HepG2 (cell line): Measurements from ENCODE around the gene HSPA1A. TPM values are rescaled to one million over a fixed set of nuclear protein-coding genes. Genes with fewer than 3 reads are reported as not detected.
A peak's percentile ranks its signal among the peaks of the same experiment; 100 is the strongest.

Source experiments
- ARNTL ChIP-seq: sonication (generic); formaldehyde crosslinking; IDR thresholded peaks from 2 replicates; pipeline ENCODE4 v1.4.0; 2020; ENCODE audit warnings: mild to moderate bottlenecking, missing genetic modification reagents
- DMAP1 ChIP-seq: IDR thresholded peaks from 2 replicates; pipeline ENCODE4 v1.6.1; 2016
- HNRNPLL ChIP-seq: fragments of 200-400 bp; formaldehyde crosslinking; IDR thresholded peaks from 2 replicates; pipeline ENCODE4 v1.6.1; 2017; ENCODE audit warnings: mild to moderate bottlenecking, low read depth, low read length; ENCODE audit not compliant: poor library complexity, severe bottlenecking
- KDM3A ChIP-seq: IDR thresholded peaks from 2 replicates; pipeline ENCODE4 v1.6.1; 2018; ENCODE audit warnings: low read depth, missing compliant biosample characterization
- TFAP4 ChIP-seq: sonication (generic); IDR thresholded peaks from 2 replicates; pipeline ENCODE4 v1.6.1; 2016; ENCODE audit warnings: low read depth, borderline replicate concordance
- ZNF224 ChIP-seq: sonication (generic); formaldehyde crosslinking; IDR thresholded peaks from 2 replicates; pipeline ENCODE4 v1.5.0; 2020; ENCODE audit warnings: mild to moderate bottlenecking, missing genetic modification reagents
- ZNF678 ChIP-seq: sonication (generic); formaldehyde crosslinking; IDR thresholded peaks from 2 replicates; pipeline ENCODE4 v1.4.0; 2020; ENCODE audit warnings: mild to moderate bottlenecking, missing genetic modification reagents
- ZNF879 ChIP-seq: sonication (generic); formaldehyde crosslinking; IDR thresholded peaks from 2 replicates; pipeline ENCODE4 v1.8.1; 2023; ENCODE audit warnings: missing genetic modification reagents
- polyA plus RNA-seq, 8 experiments: library from polyadenylated mRNA; depleted of rRNA in 3 of 8; stranded (reverse) in 7 of 8; unstranded in 1 of 8; fragments of >200 nt; fragmentation: Illumina TruSeq in 4 of 8; extraction: Trizol in 4 of 8; gene quantifications; 2 replicates each; pipeline versions ENCODE4 v1.2.1 to v1.2.3, GENCODE V29; 2011 to 2016; ENCODE audit warnings: low read depth in 4 of 8, missing spikeins in 1 of 8, mixed read lengths in 1 of 8; ENCODE audit not compliant: insufficient read depth in 1 of 8
- total RNA-seq, 5 experiments: library from RNA; depleted of rRNA; stranded (reverse); fragments of >200 nt; fragmentation: Illumina TruSeq; extraction: Trizol; gene quantifications; 2 replicates each; pipeline ENCODE4 v1.2.3, GENCODE V29; 2016; ENCODE audit warnings: low read depth in 1 of 5
- TF ChIP-seq, protein P1 (sequence below): sonication (generic); formaldehyde crosslinking; IDR thresholded peaks from 2 replicates; pipeline ENCODE4 v1.8.0; 2022; ENCODE audit warnings: mild to moderate bottlenecking, missing genetic modification reagents, borderline replicate concordance
- TF ChIP-seq, protein P2 (sequence below): sonication (generic); formaldehyde crosslinking; IDR thresholded peaks from one replicate; pipeline ENCODE4 v1.5.1; 2020; ENCODE audit warnings: mild to moderate bottlenecking, missing genetic modification reagents; ENCODE audit errors: not compliant biosample characterization

HSPA1A gene
- total and polyA plus RNA-seq, 2 of the 13 experiments (the other 11 are each of a cell fraction or from before 2014, with no cell fraction given) = 44.5 to 85.0 TPM

DNA sequence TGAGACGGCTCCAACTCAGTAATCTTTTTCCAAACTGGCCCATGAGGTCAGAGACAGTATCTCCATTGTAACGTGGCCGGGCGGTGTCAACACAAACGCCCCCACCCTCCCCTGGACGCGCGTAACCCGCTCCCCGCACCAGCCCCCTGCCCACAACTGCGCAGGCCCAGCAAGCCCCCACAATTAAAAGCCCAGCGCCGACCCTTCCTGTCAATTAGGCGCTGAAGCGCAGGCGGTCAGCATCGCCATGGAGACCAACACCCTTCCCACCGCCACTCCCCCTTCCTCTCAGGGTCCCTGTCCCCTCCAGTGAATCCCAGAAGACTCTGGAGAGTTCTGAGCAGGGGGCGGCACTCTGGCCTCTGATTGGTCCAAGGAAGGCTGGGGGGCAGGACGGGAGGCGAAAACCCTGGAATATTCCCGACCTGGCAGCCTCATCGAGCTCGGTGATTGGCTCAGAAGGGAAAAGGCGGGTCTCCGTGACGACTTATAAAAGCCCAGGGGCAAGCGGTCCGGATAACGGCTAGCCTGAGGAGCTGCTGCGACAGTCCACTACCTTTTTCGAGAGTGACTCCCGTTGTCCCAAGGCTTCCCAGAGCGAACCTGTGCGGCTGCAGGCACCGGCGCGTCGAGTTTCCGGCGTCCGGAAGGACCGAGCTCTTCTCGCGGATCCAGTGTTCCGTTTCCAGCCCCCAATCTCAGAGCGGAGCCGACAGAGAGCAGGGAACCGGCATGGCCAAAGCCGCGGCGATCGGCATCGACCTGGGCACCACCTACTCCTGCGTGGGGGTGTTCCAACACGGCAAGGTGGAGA lies at the start of gene HSPA1A, which contains the start of gene HSPA1L (continued):
- TF ChIP-seq KDM3A (CRISPR knock-in tag) (0 out of 2 replicates have a peak, but pooled peaks have one; percentile 57), TFAP4 (no peak), HNRNPLL (peak; percentile 11), ZNF224 (CRISPR knock-in tag) (no peak), ZNF678 (CRISPR knock-in tag) (no peak), DMAP1 (CRISPR knock-in tag) (peak; percentile 1; the same call in 1 of the 2 replicates), ARNTL (CRISPR knock-in tag) (no peak), ZNF879 (CRISPR knock-in tag) (0 out of 2 replicates have a peak, but pooled peaks have one; percentile 77)
- TF ChIP-seq, protein P1, sequence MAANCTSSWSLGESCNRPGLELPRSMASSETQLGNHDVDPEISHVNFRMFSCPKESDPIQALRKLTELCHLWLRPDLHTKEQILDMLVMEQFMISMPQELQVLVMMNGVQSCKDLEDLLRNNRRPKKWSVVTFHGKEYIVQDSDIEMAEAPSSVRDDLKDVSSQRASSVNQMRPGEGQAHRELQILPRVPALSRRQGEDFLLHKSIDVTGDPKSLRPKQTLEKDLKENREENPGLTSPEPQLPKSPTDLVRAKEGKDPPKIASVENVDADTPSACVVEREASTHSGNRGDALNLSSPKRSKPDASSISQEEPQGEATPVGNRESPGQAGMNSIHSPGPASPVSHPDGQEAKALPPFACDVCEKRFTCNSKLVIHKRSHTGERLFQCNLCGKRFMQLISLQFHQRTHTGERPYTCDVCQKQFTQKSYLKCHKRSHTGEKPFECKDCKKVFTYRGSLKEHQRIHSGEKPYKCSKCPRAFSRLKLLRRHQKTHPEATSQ (CRISPR knock-in tag) = peak; percentile 59; the same call in 1 of the 2 replicates
- TF ChIP-seq, protein P2, sequence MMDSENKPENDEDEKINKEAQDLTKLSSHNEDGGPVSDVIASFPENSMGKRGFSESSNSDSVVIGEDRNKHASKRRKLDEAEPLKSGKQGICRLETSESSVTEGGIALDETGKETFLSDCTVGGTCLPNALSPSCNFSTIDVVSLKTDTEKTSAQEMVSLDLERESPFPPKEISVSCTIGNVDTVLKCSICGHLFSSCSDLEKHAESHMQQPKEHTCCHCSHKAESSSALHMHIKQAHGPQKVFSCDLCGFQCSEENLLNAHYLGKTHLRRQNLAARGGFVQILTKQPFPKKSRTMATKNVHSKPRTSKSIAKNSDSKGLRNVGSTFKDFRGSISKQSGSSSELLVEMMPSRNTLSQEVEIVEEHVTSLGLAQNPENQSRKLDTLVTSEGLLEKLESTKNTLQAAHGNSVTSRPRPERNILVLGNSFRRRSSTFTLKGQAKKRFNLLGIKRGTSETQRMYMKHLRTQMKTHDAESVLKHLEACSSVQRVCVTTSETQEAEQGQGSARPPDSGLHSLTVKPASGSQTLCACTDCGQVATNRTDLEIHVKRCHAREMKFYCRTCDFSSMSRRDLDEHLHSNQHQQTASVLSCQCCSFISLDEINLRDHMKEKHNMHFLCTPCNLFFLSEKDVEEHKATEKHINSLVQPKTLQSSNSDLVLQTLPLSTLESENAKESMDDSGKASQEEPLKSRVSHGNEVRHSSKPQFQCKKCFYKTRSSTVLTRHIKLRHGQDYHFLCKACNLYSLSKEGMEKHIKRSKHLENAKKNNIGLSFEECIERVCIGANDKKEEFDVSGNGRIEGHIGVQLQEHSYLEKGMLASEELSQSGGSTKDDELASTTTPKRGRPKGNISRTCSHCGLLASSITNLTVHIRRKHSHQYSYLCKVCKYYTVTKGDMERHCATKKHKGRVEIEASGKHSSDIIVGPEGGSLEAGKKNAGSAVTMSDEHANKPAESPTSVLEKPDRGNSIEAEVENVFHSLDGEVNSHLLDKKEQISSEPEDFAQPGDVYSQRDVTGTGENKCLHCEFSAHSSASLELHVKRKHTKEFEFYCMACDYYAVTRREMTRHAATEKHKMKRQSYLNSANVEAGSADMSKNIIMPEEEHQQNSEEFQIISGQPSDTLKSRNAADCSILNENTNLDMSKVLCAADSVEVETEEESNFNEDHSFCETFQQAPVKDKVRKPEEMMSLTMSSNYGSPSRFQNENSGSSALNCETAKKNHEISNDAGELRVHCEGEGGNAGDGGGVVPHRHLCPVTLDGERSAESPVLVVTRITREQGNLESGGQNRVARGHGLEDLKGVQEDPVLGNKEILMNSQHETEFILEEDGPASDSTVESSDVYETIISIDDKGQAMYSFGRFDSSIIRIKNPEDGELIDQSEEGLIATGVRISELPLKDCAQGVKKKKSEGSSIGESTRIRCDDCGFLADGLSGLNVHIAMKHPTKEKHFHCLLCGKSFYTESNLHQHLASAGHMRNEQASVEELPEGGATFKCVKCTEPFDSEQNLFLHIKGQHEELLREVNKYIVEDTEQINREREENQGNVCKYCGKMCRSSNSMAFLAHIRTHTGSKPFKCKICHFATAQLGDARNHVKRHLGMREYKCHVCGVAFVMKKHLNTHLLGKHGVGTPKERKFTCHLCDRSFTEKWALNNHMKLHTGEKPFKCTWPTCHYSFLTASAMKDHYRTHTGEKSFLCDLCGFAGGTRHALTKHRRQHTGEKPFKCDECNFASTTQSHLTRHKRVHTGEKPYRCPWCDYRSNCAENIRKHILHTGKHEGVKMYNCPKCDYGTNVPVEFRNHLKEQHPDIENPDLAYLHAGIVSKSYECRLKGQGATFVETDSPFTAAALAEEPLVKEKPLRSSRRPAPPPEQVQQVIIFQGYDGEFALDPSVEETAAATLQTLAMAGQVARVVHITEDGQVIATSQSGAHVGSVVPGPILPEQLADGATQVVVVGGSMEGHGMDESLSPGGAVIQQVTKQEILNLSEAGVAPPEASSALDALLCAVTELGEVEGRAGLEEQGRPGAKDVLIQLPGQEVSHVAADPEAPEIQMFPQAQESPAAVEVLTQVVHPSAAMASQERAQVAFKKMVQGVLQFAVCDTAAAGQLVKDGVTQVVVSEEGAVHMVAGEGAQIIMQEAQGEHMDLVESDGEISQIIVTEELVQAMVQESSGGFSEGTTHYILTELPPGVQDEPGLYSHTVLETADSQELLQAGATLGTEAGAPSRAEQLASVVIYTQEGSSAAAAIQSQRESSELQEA (CRISPR knock-in tag) = peak; percentile 66
